ENCODE results near the gene APOL3. TPM values are rescaled to one million over a fixed set of nuclear protein-coding genes. Genes with fewer than 3 reads are reported as not detected.

The APOL3 gene
- total RNA-seq, 1 donor from 2014 or later: 58.2 TPM

DNA sequence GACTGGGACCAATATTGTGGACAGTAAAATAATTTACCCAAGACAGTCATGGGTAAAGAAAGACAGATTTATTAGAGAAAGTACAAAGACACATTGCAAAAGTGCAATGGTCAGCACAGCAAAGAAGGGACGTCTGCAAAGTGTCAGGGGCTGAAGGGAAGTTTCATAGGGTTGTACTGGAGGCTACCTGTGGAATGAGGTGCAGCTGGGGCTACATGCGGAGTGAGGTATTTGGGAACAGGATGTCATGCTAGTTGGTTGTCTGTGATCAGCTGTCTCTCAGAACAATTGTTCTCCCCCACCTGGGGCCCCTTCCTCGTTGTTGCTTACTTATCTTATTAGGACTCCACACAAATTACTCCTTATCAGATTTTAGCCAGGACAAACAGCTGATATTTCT, 11.4 kb upstream of the APOL3 start:
- Histone ChIP-seq H3K27ac (no peak overlapping the region), H3K36me3 (no peaks in the 10 kb centered on the region), H3K27me3 (no peaks in the 10 kb centered on the region), H3K4me1 (no peaks in the 10 kb centered on the region), H3K4me3 (no peak overlapping the region), H3K9me3 (no peaks in the 10 kb centered on the region)
- ATAC-seq (no peak), DNase-seq (no peak)
- intact Hi-C loops (cut with DNase I): no loop called here
- TF ChIP-seq, protein P1, sequence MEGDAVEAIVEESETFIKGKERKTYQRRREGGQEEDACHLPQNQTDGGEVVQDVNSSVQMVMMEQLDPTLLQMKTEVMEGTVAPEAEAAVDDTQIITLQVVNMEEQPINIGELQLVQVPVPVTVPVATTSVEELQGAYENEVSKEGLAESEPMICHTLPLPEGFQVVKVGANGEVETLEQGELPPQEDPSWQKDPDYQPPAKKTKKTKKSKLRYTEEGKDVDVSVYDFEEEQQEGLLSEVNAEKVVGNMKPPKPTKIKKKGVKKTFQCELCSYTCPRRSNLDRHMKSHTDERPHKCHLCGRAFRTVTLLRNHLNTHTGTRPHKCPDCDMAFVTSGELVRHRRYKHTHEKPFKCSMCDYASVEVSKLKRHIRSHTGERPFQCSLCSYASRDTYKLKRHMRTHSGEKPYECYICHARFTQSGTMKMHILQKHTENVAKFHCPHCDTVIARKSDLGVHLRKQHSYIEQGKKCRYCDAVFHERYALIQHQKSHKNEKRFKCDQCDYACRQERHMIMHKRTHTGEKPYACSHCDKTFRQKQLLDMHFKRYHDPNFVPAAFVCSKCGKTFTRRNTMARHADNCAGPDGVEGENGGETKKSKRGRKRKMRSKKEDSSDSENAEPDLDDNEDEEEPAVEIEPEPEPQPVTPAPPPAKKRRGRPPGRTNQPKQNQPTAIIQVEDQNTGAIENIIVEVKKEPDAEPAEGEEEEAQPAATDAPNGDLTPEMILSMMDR (IDR thresholded peaks at IDR 0.05): no peak

DNA sequence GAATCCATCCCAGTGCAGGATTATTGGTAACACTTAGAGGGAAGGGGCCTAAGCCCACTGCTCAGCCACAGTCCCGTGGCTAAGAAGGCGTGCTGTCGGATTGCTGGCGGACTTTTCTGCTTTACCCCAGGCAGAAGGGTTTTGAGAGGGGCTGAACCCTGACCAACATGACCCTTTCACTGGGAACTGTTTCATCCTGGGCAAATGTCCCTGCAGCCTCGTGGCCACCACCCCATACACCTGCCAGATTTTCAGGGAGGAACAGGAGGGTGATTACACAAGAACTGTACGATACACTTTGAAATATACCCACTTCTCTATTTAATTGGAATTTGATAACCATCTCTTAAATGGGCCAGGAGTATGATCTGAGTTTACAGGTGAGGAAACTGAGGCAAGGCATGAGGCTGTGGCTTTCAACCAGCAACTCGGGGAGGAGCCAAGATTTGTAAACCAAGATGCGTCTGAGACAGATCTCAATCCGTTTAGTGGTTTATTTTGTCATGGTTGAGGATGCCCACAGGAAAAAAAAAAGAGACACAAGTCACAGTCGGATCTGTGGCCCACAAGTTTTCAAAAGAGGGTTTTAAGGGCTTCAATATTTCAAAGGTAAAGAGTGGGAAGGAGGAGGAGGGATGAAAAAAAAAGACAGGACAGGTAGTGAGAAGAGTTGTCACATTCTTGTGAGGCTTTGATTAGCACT, 6.1 kb upstream of the APOL3 start:
- no peak overlapping the region for H3K4me3 ChIP-seq
- DNase-seq: no peak
- ATAC-seq: no peak
- no peak overlapping the region for H3K27ac ChIP-seq
- intact Hi-C loops (cut with DNase I): no loop called here
- TF ChIP-seq, protein P1 (IDR thresholded peaks at IDR 0.05): no peak
- no peaks in the 10 kb centered on the region for H3K9me3 ChIP-seq
- peaks cover 23% of the 10 kb centered on the region for H3K4me1 ChIP-seq
- H3K36me3 ChIP-seq: no peaks in the 10 kb centered on the region
- no peaks in the 10 kb centered on the region for H3K27me3 ChIP-seq

DNA sequence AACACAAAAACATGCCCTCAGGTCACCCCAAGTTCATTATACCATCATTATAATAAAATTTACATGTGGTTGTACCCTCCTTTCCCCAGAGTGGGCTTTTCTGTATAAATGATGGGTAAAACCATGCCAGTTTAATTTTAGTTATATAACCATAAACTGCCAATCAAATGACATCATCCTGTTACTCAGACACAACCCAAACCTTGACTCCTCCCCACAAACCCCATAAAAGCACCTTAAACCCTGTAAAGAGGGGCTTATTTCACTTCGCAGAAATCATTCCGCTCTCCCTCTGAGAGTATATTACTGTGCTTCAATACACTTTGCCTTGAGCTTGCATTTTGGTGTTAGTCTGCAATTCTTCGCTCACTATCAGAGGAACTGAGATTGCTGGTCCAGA, 5.5 kb upstream of the APOL3 start:
- peak overlapping the region; percentile 45 for H3K27ac ChIP-seq
- no peaks in the 10 kb centered on the region for H3K27me3 ChIP-seq
- intact Hi-C loops (cut with DNase I): no loop called here
- ATAC-seq: no peak
- H3K4me1 ChIP-seq: peaks cover 27% of the 10 kb centered on the region
- TF ChIP-seq, protein P1 (IDR thresholded peaks at IDR 0.05): no peak
- H3K4me3 ChIP-seq: no peak overlapping the region
- no peaks in the 10 kb centered on the region for H3K36me3 ChIP-seq
- no peak for DNase-seq
- H3K9me3 ChIP-seq: no peaks in the 10 kb centered on the region

DNA sequence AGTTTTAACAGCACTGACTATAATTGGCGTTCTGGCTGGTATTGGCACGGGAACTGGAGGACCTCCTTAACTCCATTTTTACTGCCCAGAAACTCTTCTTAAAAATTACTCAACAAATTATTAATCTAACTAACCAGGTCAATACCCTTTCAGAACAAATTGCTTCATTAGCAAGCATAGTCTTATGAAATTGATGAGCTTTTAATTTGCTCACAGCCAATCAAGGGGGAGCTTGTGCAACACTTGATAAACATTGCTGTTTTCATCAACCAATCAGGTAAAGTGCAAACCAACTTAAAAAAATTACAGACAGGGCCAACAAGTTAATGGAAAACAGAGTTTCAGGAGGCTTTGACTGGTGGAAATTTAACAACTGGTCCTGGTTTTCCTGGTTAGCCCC, 4.6 kb upstream of the APOL3 start:
- Histone ChIP-seq H3K4me1 (peaks cover 32% of the 10 kb centered on the region), H3K27me3 (no peaks in the 10 kb centered on the region), H3K36me3 (no peaks in the 10 kb centered on the region), H3K9me3 (no peaks in the 10 kb centered on the region), H3K27ac (peak overlapping the region; percentile 45), H3K4me3 (no peak overlapping the region)
- intact Hi-C loops (cut with DNase I): no loop called here
- DNase-seq: no peak
- TF ChIP-seq, protein P1 (IDR thresholded peaks at IDR 0.05): no peak
- ATAC-seq: no peak

DNA sequence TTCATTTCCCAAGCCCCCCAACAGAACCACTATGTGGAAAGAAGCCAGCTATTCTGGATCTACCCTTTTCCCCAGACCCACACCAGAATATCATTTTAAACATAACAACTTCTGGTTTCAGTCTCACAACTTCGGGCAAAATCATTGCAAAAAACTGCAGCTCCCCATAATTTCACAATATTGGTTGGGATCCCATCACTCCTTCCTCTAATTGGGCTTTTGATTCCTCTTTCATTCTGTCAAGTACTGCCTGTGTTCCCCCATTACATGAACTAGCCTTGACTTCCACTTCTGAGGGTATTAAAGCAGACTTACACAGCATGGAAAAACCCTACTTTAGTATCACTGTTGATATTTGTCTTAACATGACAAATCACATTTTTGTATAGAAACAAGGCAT, 4.1 kb upstream of the APOL3 start:
- peak; percentile 70 for ATAC-seq

More for the DNA sequence above, 4.1 kb upstream of the APOL3 start:
- no peak overlapping the region for H3K4me3 ChIP-seq
- H3K27me3 ChIP-seq: no peaks in the 10 kb centered on the region
- TF ChIP-seq, protein P1 (IDR thresholded peaks at IDR 0.05): no peak
- peaks cover 37% of the 10 kb centered on the region for H3K4me1 ChIP-seq
- H3K27ac ChIP-seq: peak overlapping the region; percentile 45
- no peaks in the 10 kb centered on the region for H3K9me3 ChIP-seq
- DNase-seq: no peak
- intact Hi-C loops (cut with DNase I): no loop called here
- H3K36me3 ChIP-seq: no peaks in the 10 kb centered on the region
